Activated CD8-positive, alpha-beta memory T cell treated with anti-CD3 and anti-CD28 coated beads for 36 hours (primary cell): ENCODE data around the gene USP17L22. TPM values are rescaled to one million over a fixed set of nuclear protein-coding genes. Genes with fewer than 3 reads are reported as not detected.
"Not testable (repeated sequence)": the region's sequence is repeated elsewhere in the genome, so short reads cannot be mapped to it uniquely, and the experiment has no call there.

Source experiments
- CTCF ChIA-PET: fragments of 350-600 bp; sonication (Branson Sonifier 250); formaldehyde crosslinking; loops from one replicate; lab custom pipeline; 2021; ENCODE audit warnings: antibody characterized with exemption; lab: Charles Lee
- POLR2A ChIA-PET: fragments of 350-600 bp; sonication (Branson Sonifier 250); formaldehyde crosslinking; loops from one replicate; lab custom pipeline; 2021; ENCODE audit warnings: antibody characterized with exemption; lab: Charles Lee
- total RNA-seq, 2 experiments: library from RNA; stranded (reverse); gene quantifications; one replicate each; pipeline ENCODE4 v1.2.3, GENCODE V29; 2021

The USP17L22 gene, protein sequence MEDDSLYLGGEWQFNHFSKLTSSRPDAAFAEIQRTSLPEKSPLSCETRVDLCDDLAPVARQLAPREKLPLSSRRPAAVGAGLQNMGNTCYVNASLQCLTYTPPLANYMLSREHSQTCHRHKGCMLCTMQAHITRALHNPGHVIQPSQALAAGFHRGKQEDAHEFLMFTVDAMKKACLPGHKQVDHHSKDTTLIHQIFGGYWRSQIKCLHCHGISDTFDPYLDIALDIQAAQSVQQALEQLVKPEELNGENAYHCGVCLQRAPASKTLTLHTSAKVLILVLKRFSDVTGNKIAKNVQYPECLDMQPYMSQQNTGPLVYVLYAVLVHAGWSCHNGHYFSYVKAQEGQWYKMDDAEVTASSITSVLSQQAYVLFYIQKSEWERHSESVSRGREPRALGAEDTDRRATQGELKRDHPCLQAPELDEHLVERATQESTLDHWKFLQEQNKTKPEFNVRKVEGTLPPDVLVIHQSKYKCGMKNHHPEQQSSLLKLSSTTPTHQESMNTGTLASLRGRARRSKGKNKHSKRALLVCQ
- not detected for total RNA-seq

DNA sequence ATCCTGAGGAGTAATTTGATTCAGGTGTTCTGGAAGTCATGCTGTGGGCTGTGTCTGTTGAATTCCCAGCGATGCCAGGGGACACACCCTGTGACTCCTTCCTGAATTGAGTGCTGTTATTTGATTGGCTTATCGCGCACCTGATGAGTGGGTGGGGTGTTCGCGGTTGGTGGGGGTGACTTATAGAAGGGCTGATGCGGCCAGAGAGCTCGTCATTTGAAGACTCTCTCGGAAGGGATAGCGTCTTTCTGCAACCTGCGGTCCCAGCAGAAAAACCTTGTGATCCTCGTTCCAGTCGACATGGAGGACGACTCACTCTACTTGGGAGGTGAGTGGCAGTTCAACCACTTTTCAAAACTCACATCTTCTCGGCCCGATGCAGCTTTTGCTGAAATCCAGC is at the start of gene USP17L22:
Gene USP17L22 (plus strand): TSS at position 301 of the 400 bp plus-strand sequence. CDS start 0 bp downstream, at position 301.
- POLR2A ChIA-PET, CTCF ChIA-PET: not testable (repeated sequence)

DNA sequence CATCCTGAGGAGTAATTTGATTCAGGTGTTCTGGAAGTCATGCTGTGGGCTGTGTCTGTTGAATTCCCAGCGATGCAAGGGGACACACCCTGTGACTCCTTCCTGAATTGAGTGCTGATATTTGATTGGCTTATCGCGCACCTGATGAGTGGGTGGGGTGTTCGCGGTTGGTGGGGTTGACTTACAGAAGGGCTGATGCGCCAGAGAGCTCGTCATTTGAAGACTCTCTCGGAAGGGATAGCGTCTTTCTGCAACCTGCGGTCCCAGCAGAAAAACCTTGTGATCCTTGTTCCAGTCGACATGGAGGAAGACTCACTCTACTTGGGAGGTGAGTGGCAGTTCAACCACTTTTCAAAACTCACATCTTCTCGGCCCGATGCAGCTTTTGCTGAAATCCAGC is 47.6 kb upstream of the USP17L22 start, which contains the start of gene USP17L12:
Gene USP17L12 (plus strand): TSS at position 301 of the 400 bp plus-strand sequence. CDS start 0 bp downstream, at position 301.
- POLR2A ChIA-PET, CTCF ChIA-PET: not testable (repeated sequence)

DNA sequence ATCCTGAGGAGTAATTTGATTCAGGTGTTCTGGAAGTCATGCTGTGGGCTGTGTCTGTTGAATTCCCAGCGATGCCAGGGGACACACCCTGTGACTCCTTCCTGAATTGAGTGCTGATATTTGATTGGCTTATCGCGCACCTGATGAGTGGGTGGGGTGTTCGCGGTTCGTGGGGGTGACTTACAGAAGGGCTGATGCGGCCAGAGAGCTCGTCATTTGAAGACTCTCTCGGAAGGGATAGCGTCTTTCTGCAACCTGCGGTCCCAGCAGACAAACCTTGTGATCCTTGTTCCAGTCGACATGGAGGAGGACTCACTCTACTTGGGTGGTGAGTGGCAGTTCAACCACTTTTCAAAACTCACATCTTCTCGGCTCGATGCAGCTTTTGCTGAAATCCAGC is 42.8 kb upstream of the USP17L22 start, which contains the start of gene USP17L13:
Gene USP17L13 (plus strand): TSS at position 301 of the 400 bp plus-strand sequence. CDS start 0 bp downstream, at position 301.
- CTCF ChIA-PET, POLR2A ChIA-PET: not testable (repeated sequence)

DNA sequence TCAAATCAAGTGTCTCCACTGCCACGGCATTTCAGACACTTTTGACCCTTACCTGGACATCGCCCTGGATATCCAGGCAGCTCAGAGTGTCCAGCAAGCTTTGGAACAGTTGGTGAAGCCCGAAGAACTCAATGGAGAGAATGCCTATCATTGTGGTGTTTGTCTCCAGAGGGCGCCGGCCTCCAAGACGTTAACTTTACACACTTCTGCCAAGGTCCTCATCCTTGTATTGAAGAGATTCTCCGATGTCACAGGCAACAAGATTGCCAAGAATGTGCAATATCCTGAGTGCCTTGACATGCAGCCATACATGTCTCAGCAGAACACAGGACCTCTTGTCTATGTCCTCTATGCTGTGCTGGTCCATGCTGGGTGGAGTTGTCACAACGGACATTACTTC is 37.2 kb upstream of the USP17L22 start:
- CTCF ChIA-PET, POLR2A ChIA-PET: not testable (repeated sequence)

DNA sequence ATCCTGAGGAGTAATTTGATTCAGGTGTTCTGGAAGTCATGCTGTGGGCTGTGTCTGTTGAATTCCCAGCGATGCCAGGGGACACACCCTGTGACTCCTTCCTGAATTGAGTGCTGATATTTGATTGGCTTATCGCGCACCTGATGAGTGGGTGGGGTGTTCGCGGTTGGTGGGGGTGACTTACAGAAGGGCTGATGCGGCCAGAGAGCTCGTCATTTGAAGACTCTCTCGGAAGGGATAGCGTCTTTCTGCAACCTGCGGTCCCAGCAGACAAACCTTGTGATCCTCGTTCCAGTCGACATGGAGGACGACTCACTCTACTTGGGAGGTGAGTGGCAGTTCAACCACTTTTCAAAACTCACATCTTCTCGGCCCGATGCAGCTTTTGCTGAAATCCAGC is 33.3 kb upstream of the USP17L22 start, which contains the start of gene USP17L15:
Gene USP17L15 (plus strand): TSS at position 301 of the 400 bp plus-strand sequence. CDS start 0 bp downstream, at position 301.
- CTCF ChIA-PET, POLR2A ChIA-PET: not testable (repeated sequence)

DNA sequence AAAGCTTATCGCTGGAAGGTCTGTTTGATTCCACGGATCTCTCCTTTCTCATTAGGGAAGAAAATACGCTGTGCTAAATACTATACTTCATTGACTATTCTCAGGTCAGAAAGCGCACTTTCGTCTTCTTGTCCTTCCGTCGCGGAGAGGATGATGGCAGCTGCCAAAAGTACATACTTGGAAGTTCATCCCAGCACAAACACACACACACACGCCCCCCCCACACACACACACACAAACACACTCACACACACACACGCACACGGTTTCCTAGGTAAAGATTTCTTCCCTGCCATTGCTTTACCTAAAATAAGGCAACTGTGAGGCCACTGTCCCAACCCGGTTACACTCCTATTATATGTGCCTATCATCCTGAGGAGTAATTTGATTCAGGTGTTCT is 29.0 kb upstream of the USP17L22 start:
- POLR2A ChIA-PET, CTCF ChIA-PET: not testable (repeated sequence)

DNA sequence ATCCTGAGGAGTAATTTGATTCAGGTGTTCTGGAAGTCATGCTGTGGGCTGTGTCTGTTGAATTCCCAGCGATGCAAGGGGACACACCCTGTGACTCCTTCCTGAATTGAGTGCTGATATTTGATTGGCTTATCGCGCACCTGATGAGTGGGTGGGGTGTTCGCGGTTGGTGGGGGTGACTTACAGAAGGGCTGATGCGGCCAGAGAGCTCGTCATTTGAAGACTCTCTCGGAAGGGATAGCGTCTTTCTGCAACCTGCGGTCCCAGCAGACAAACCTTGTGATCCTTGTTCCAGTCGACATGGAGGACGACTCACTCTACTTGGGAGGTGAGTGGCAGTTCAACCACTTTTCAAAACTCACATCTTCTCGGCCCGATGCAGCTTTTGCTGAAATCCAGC is 23.8 kb upstream of the USP17L22 start, which contains the start of gene USP17L17:
Gene USP17L17 (plus strand): TSS at position 301 of the 400 bp plus-strand sequence. CDS start 0 bp downstream, at position 301.
- POLR2A ChIA-PET = not testable (repeated sequence)

DNA sequence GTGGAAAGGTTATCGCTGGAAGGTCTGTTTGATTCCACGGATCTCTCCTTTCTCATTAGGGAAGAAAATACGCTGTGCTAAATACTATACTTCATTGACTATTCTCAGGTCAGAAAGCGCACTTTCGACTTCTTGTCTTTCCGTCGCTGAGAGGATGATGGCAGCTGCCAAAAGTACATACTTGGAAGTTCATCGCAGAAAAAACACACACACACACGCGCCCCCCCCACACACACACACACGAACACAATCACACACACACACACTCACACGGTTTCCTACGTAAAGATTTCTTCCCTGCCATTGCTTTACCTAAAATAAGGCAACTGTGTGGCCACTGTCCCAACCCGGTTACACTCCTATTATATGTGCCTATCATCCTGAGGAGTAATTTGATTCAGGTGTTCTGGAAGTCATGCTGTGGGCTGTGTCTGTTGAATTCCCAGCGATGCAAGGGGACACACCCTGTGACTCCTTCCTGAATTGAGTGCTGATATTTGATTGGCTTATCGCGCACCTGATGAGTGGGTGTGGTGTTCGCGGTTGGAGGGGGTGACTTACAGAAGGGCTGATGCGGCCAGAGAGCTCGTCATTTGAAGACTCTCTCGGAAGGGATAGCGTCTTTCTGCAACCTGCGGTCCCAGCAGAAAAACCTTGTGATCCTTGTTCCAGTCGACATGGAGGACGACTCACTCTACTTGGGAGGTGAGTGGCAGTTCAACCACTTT is 19.3 kb upstream of the USP17L22 start, which contains the start of gene USP17L18:
Gene USP17L18 (plus strand): TSS at position 678 of the 728 bp plus-strand sequence. CDS start 0 bp downstream, at position 678.
- POLR2A ChIA-PET, CTCF ChIA-PET: not testable (repeated sequence)

More for the DNA sequence above, 23.8 kb upstream of the USP17L22 start, which contains the start of gene USP17L17:
- CTCF ChIA-PET = not testable (repeated sequence)

DNA sequence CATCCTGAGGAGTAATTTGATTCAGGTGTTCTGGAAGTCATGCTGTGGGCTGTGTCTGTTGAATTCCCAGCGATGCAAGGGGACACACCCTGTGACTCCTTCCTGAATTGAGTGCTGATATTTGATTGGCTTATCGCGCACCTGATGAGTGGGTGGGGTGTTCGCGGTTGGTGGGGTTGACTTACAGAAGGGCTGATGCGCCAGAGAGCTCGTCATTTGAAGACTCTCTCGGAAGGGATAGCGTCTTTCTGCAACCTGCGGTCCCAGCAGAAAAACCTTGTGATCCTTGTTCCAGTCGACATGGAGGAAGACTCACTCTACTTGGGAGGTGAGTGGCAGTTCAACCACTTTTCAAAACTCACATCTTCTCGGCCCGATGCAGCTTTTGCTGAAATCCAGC is 14.3 kb upstream of the USP17L22 start, which contains the start of gene USP17L19:
Gene USP17L19 (plus strand): TSS at position 301 of the 400 bp plus-strand sequence. CDS start 0 bp downstream, at position 301.
- POLR2A ChIA-PET, CTCF ChIA-PET: not testable (repeated sequence)

DNA sequence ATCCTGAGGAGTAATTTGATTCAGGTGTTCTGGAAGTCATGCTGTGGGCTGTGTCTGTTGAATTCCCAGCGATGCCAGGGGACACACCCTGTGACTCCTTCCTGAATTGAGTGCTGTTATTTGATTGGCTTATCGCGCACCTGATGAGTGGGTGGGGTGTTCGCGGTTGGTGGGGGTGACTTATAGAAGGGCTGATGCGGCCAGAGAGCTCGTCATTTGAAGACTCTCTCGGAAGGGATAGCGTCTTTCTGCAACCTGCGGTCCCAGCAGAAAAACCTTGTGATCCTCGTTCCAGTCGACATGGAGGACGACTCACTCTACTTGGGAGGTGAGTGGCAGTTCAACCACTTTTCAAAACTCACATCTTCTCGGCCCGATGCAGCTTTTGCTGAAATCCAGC is 9.6 kb upstream of the USP17L22 start, which contains the start of gene USP17L20:
Gene USP17L20 (plus strand): TSS at position 301 of the 400 bp plus-strand sequence. CDS start 0 bp downstream, at position 301.
- POLR2A ChIA-PET, CTCF ChIA-PET: not testable (repeated sequence)

DNA sequence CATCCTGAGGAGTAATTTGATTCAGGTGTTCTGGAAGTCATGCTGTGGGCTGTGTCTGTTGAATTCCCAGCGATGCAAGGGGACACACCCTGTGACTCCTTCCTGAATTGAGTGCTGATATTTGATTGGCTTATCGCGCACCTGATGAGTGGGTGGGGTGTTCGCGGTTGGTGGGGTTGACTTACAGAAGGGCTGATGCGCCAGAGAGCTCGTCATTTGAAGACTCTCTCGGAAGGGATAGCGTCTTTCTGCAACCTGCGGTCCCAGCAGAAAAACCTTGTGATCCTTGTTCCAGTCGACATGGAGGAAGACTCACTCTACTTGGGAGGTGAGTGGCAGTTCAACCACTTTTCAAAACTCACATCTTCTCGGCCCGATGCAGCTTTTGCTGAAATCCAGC is 4.8 kb upstream of the USP17L22 start, which contains the start of gene USP17L21:
Gene USP17L21 (plus strand): TSS at position 301 of the 400 bp plus-strand sequence. CDS start 0 bp downstream, at position 301.
- POLR2A ChIA-PET, CTCF ChIA-PET: not testable (repeated sequence)

DNA sequence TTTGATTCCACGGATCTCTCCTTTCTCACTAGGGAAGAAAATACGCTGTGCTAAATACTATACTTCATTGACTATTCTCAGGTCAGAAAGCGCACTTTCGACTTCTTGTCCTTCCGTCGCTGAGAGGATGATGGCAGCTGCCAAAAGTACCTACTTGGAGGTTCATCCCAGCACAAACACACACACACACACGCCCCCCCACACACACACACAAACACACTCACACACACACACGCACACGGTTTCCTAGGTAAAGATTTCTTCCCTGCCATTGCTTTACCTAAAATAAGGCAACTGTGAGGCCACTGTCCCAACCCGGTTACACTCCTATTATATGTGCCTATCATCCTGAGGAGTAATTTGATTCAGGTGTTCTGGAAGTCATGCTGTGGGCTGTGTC is 4.3 kb downstream of the USP17L22 start:
- POLR2A ChIA-PET, CTCF ChIA-PET: not testable (repeated sequence)

Other genes with a start within 250 kb of the USP17L22 start
- not detected for gene FAM90A26, start 97.2 kb upstream of the USP17L22 start, total RNA-seq
- not detected for gene USP17L10, start 57.0 kb upstream of the USP17L22 start, total RNA-seq
- not detected for gene USP17L11, start 52.2 kb upstream of the USP17L22 start, total RNA-seq
- gene USP17L12, start 47.5 kb upstream of the USP17L22 start, total RNA-seq = not detected
- gene USP17L13, start 42.7 kb upstream of the USP17L22 start, total RNA-seq = not detected
- gene USP17L15, start 33.2 kb upstream of the USP17L22 start, total RNA-seq = not detected
- gene USP17L17, start 23.7 kb upstream of the USP17L22 start, total RNA-seq = not detected
- not detected for gene USP17L18, start 19.0 kb upstream of the USP17L22 start, total RNA-seq
- gene USP17L19, start 14.2 kb upstream of the USP17L22 start, total RNA-seq = not detected
- not detected for gene USP17L20, start 9.5 kb upstream of the USP17L22 start, total RNA-seq
- gene USP17L21, start 4.7 kb upstream of the USP17L22 start, total RNA-seq = not detected
- gene USP17L24, start 57.5 kb downstream of the USP17L22 start, total RNA-seq = not detected
- not detected for gene USP17L25, start 62.3 kb downstream of the USP17L22 start, total RNA-seq
- not detected for gene USP17L26, start 67.0 kb downstream of the USP17L22 start, total RNA-seq
- not detected for gene USP17L5, start 71.8 kb downstream of the USP17L22 start, total RNA-seq
- gene USP17L27, start 76.5 kb downstream of the USP17L22 start, total RNA-seq = not detected
- gene USP17L28, start 81.3 kb downstream of the USP17L22 start, total RNA-seq = not detected
- not detected for gene USP17L29, start 86.0 kb downstream of the USP17L22 start, total RNA-seq
- gene USP17L30, start 95.5 kb downstream of the USP17L22 start, total RNA-seq = not detected
- gene DEFB131A, start 176.8 kb downstream of the USP17L22 start, total RNA-seq = not detected